Measurements from ENCODE around the gene GPR89B. TPM values are rescaled to one million over a fixed set of nuclear protein-coding genes. Genes with fewer than 3 reads are reported as not detected.

The GPR89B gene
- total RNA-seq, 4 donors from 2014 or later = 6.2 to 15.6 (median 10.4) TPM

GRCh38 chr1:147897789-147898188, 30.4 kb upstream of the GPR89B start:
- DNase-seq (no peak), ATAC-seq (no peak)
- in situ Hi-C loops (cut with MboI; ENCODE audit: low sequenced_read_pairs in 4 of 4) (loop anchor here (10.0 to 25.0 kb wide), 5 partner anchors 173 to 635 kb away; no protein-coding TSS in a partner anchor), intact Hi-C loops (cut with DNase I; ENCODE audit: low total_unique reads) (loop anchor here (2.0 kb wide), 1 partner anchor 625 kb away; no protein-coding TSS in a partner anchor)
- no peaks in the 10 kb centered on the region for H3K36me3 ChIP-seq
- TF ChIP-seq CTCF (IDR thresholded peaks at IDR 0.05 in 4 of 5, conservative IDR thresholded peaks at IDR 0.05 in 1 of 5) (no peak), POLR2A (IDR thresholded peaks at IDR 0.05) (no peak)
- H3K27ac ChIP-seq = no peak overlapping the region
- no peaks in the 10 kb centered on the region for H3K4me1 ChIP-seq
- H3K9me3 ChIP-seq = no peaks in the 10 kb centered on the region
- no peak overlapping the region for H3K4me3 ChIP-seq
- no peaks in the 10 kb centered on the region for H3K27me3 ChIP-seq

DNA sequence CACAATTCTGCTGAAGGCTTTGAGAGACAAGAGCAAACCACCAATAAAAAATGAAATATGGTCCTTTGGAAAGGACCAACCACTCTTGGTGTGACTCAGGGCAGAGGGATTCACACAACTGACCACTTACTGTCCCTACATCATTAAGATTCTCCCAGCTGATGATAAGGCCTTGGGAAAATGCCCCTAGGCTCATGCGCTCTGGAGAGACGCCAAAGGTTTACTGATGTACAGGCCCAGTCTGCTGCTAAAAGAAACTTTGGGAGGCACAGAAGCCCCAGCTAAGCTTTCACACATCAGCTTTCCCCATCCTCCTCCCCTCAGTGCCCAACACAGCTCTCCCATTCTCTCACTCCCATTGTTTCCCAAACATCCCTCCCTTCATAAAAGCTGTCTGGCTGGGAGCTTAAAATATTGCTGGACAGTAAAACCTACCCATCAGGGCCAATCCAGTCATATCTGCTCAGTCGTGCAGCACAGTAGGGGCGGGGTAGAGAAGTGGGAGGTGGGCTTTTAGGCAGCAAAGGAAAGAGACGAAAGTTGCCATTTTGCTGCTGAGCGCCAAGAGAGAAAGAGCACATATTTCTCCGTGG, 25.9 kb upstream of the GPR89B start, which contains the start of gene GJA8:
Gene GJA8 (plus strand): TSS at position 543 of the 593 bp plus-strand sequence. CDS start 5,161 bp downstream, outside the sequence.
- no peaks in the 10 kb centered on the region for H3K4me1 ChIP-seq
- no peak for DNase-seq
- H3K4me3 ChIP-seq = no peak within 1 kb of the TSS
- intact Hi-C loops (cut with DNase I; ENCODE audit: low total_unique reads) (no loop called here), in situ Hi-C loops (cut with MboI; ENCODE audit: low sequenced_read_pairs in 4 of 4) (no loop called here)
- H3K27ac ChIP-seq = no peak within 1 kb of the TSS
- ATAC-seq = no peak
- H3K27me3 ChIP-seq = no peaks in the 10 kb centered on the region
- H3K36me3 ChIP-seq = no peaks in the 10 kb centered on the region
- TF ChIP-seq CTCF (IDR thresholded peaks at IDR 0.05 in 4 of 5, conservative IDR thresholded peaks at IDR 0.05 in 1 of 5) = no peak
- TF ChIP-seq POLR2A (IDR thresholded peaks at IDR 0.05) = no peak
- no peaks in the 10 kb centered on the region for H3K9me3 ChIP-seq

DNA sequence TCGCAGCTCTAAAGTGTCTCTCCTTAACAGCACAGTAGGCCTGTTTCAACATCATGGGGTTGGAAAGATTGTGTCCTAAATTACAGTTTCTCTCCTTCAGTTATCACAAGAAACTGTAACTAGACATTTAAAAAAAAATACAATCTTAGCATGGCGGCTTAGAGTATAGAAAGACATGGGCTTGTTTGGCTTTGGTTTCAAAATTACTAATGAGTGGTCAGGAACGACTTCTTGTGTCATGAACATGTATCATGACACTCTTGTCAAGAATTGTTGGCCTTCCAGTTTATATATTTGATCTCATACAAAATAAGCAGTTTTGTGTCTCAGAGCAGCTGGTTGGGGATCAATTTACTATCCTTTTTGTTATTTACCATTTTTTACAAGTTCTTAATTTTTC, 23.5 kb upstream of the GPR89B start:
- in situ Hi-C loops (cut with MboI; ENCODE audit: low sequenced_read_pairs in 4 of 4) = no loop called here
- intact Hi-C loops (cut with DNase I; ENCODE audit: low total_unique reads) = no loop called here

GRCh38 chr1:147907786-147908509, 20.3 kb upstream of the GPR89B start:
- ATAC-seq = no peak

More for the DNA sequence above, 23.5 kb upstream of the GPR89B start:
- Histone ChIP-seq H3K27me3 (no peaks in the 10 kb centered on the region), H3K4me1 (no peaks in the 10 kb centered on the region), H3K27ac (no peak overlapping the region), H3K36me3 (no peaks in the 10 kb centered on the region), H3K4me3 (no peak overlapping the region), H3K9me3 (no peaks in the 10 kb centered on the region)
- DNase-seq (no peak), ATAC-seq (no peak)
- no peak for TF ChIP-seq CTCF (IDR thresholded peaks at IDR 0.05 in 4 of 5, conservative IDR thresholded peaks at IDR 0.05 in 1 of 5)
- no peak for TF ChIP-seq POLR2A (IDR thresholded peaks at IDR 0.05)

More at GRCh38 chr1:147907786-147908509, 20.3 kb upstream of the GPR89B start:
- Histone ChIP-seq H3K27me3 (no peaks in the 10 kb centered on the region), H3K27ac (no peak overlapping the region), H3K36me3 (no peaks in the 10 kb centered on the region), H3K4me3 (no peak overlapping the region), H3K4me1 (no peaks in the 10 kb centered on the region), H3K9me3 (no peaks in the 10 kb centered on the region)
- in situ Hi-C loops (cut with MboI; ENCODE audit: low sequenced_read_pairs in 4 of 4) = no loop called here
- TF ChIP-seq POLR2A (IDR thresholded peaks at IDR 0.05) (no peak), CTCF (IDR thresholded peaks at IDR 0.05 in 4 of 5, conservative IDR thresholded peaks at IDR 0.05 in 1 of 5) (no peak)
- intact Hi-C loops (cut with DNase I; ENCODE audit: low total_unique reads) = no loop called here
- no peak for DNase-seq

All from gastrocnemius medialis (tissue), 4 donors.